DMS53 (cell line): ENCODE measurements around the gene PDSS2.
"Not testable (repeated sequence)": the region's sequence is repeated elsewhere in the genome, so short reads cannot be mapped to it uniquely, and the experiment has no call there.

Source experiments
- DNase-seq: peaks from one replicate; lab custom pipeline; 2025; lab: John Stamatoyannopoulos, UW

PDSS2 gene

GRCh38 chr6:107118540-107118939, 340.8 kb downstream of the PDSS2 start:
- not testable (repeated sequence) for DNase-seq

GRCh38 chr6:107116931-107117330, 342.4 kb downstream of the PDSS2 start:
- DNase-seq: no peak

GRCh38 chr6:107116328-107116892, 343.0 kb downstream of the PDSS2 start:
- peak; percentile 74 for DNase-seq

GRCh38 chr6:107115695-107116327, 343.6 kb downstream of the PDSS2 start:
- DNase-seq: peak; percentile 78

GRCh38 chr6:107114926-107115694, 344.3 kb downstream of the PDSS2 start, which contains the start of gene BEND3:
Gene BEND3 (minus strand): TSS chr6:107115515. CDS start chr6:107099285, 16,230 bp downstream.
- DNase-seq: peak; percentile 73

- peak; percentile 92 for DNase-seq
Measured at GRCh38 chr6:107114213-107114925, 345.0 kb downstream of the PDSS2 start.

- no peak for DNase-seq
Measured at GRCh38 chr6:107110200-107110599, 349.2 kb downstream of the PDSS2 start.

- DNase-seq: no peak
Measured at GRCh38 chr6:107108201-107108890, 351.0 kb downstream of the PDSS2 start.

- DNase-seq: no peak
Measured at GRCh38 chr6:107107791-107108190, 351.6 kb downstream of the PDSS2 start.

GRCh38 chr6:107106165-107106564, 353.2 kb downstream of the PDSS2 start:
- no peak for DNase-seq

GRCh38 chr6:107105511-107106116, 353.8 kb downstream of the PDSS2 start:
- no peak for DNase-seq

GRCh38 chr6:107103082-107103481, 356.3 kb downstream of the PDSS2 start:
- DNase-seq: no peak
